Endodermal cell (in vitro differentiated cells): Measurements from ENCODE around the gene MC2R. TPM values are rescaled to one million over a fixed set of nuclear protein-coding genes. Genes with fewer than 3 reads are reported as not detected.
"Not testable (repeated sequence)": the region's sequence is repeated elsewhere in the genome, so short reads cannot be mapped to it uniquely, and the experiment has no call there.

Experiments used
- DNase-seq: peaks from one replicate; pipeline ENCODE4 v3.0.0-alpha.2; 2017
- H3K27ac ChIP-seq: 2 replicates; pipeline ENCODE4 v1.5.1; 2013; ENCODE audit warnings: mild to moderate bottlenecking, low read depth, low read length, moderate library complexity
- H3K27me3 ChIP-seq: 2 replicates; pipeline ENCODE4 v1.6.1; 2013; ENCODE audit warnings: mild to moderate bottlenecking, low read length, moderate library complexity; ENCODE audit not compliant: insufficient read depth, control insufficient read depth, poor library complexity, severe bottlenecking
- H3K36me3 ChIP-seq: 2 replicates; pipeline ENCODE4 v1.7.0; 2013; ENCODE audit warnings: mild to moderate bottlenecking, low read length, moderate library complexity; ENCODE audit not compliant: control insufficient read depth, insufficient read depth
- H3K4me1 ChIP-seq: one replicate; pipeline ENCODE4 v1.7.0; 2013; ENCODE audit warnings: low read length; ENCODE audit not compliant: control insufficient read depth, insufficient read depth
- H3K4me3 ChIP-seq: 2 replicates; pipeline ENCODE4 v1.5.1; 2013; ENCODE audit warnings: mild to moderate bottlenecking, low read length, moderate library complexity
- H3K9ac ChIP-seq: 2 replicates; pipeline ENCODE4 v1.6.1; 2013; ENCODE audit warnings: mild to moderate bottlenecking, low read length, moderate library complexity; ENCODE audit not compliant: poor library complexity, severe bottlenecking; ENCODE audit errors: extremely low read depth
- H3K9me3 ChIP-seq: 2 replicates; pipeline ENCODE4 v1.6.1; 2013; ENCODE audit warnings: mild to moderate bottlenecking, low read length, moderate library complexity; ENCODE audit not compliant: control insufficient read depth
- H3K27ac Mint-ChIP-seq: 2 replicates; pipeline ENCODE4 v1.8.0; 2020; ENCODE audit warnings: mixed read lengths
- H3K27me3 Mint-ChIP-seq: 2 replicates; pipeline ENCODE4 v1.8.0; 2021; ENCODE audit warnings: mild to moderate bottlenecking, mixed read lengths; ENCODE audit not compliant: insufficient read depth
- H3K36me3 Mint-ChIP-seq: 2 replicates; pipeline ENCODE4 v1.8.0; 2020; ENCODE audit warnings: low read depth, mixed read lengths
- H3K4me1 Mint-ChIP-seq: 2 replicates; pipeline ENCODE4 v1.8.0; 2020; ENCODE audit warnings: mixed read lengths
- H3K4me3 Mint-ChIP-seq: 2 replicates; pipeline ENCODE4 v1.8.0; 2020; ENCODE audit warnings: mild to moderate bottlenecking, moderate library complexity, mixed read lengths
- H3K9me3 Mint-ChIP-seq: 2 replicates; pipeline ENCODE4 v1.8.0; 2020; ENCODE audit warnings: mild to moderate bottlenecking, mixed read lengths
- CTCF ChIP-seq: fragments of 200-600 bp; sonication (generic); conservative IDR thresholded peaks from 2 replicates; pipeline ENCODE4 v1.5.0; 2021; ENCODE audit warnings: antibody characterized with exemption, mild to moderate bottlenecking
- WGBS, 2 experiments: methylation state at CpG; one replicate each; pipeline versions ENCODE4 v1.1.5 to v1.1.7; 2013; ENCODE audit warnings: missing lambda C conversion rate in 2 of 2, mixed read lengths in 1 of 2; ENCODE audit not compliant: insufficient coverage in 1 of 2, insufficient read length in 1 of 2; 5-methylcytosine and 5-hydroxymethylcytosine counted together
- total RNA-seq, 2 donors: library from RNA; stranded (reverse); fragmentation: NEBNext Ultra II Directional in 1 of 2; extraction: Animal tissue kit (Norgen Biotek cat#: 25700) in 1 of 2; gene quantifications; 2 replicates in 1 of 2; 3 replicates in 1 of 2; pipeline ENCODE4 v1.2.1, GENCODE V29; 2021

Gene MC2R
- total RNA-seq, 2 donors from 2014 or later: not detected

DNA sequence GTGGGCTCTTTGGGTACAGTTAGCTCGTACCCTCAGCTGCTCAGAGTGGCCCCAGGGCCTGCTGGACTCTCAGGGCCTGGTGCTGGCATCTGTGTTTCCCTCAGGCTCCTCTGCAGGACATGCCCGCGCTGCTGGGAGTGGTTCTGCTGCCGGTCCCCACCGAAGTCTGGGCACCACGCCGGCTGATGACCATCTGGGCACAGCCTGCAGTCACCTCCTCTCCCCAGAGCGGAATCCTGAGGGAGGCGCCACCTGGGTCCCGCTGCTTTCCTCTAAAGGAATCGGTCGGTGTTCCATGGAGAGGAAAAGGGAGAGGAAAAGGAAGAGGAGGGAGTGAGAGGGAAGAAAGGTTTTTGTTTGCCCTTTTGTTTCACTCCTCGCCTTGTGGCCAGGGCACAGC lies 43.6 kb downstream of the MC2R start:
- Mint-ChIP-seq H3K36me3 (no peaks in the 10 kb centered on the region), H3K27me3 (peaks cover 48% of the 10 kb centered on the region), H3K27ac (no peak overlapping the region), H3K4me3 (no peak overlapping the region), H3K4me1 (peaks cover 13% of the 10 kb centered on the region), H3K9me3 (no peaks in the 10 kb centered on the region)
- Histone ChIP-seq H3K9ac (no peak overlapping the region), H3K27me3 (peaks cover 45% of the 10 kb centered on the region), H3K4me3 (no peak overlapping the region), H3K27ac (no peak overlapping the region), H3K36me3 (no peaks in the 10 kb centered on the region), H3K9me3 (no peaks in the 10 kb centered on the region), H3K4me1 (peaks cover 5% of the 10 kb centered on the region)
- no peak for TF ChIP-seq CTCF
- 81 to 85% methylated on average over 5 to 13 of the region's 13 CpGs for WGBS, 2 experiments
- no peak for DNase-seq

GRCh38 chr18:13868501-13869271 lies 46.6 kb downstream of the MC2R start:
- Histone ChIP-seq H3K36me3 (no peaks in the 10 kb centered on the region), H3K9ac (no peak overlapping the region), H3K4me1 (no peaks in the 10 kb centered on the region), H3K27me3 (peaks cover 49% of the 10 kb centered on the region), H3K27ac (no peak overlapping the region), H3K9me3 (no peaks in the 10 kb centered on the region), H3K4me3 (peak overlapping the region; percentile 76)
- no peak overlapping the region for H3K27ac Mint-ChIP-seq
- peak; percentile 73 for DNase-seq
- H3K27me3 Mint-ChIP-seq: peaks cover 56% of the 10 kb centered on the region
- no peaks in the 10 kb centered on the region for H3K9me3 Mint-ChIP-seq
- peaks cover 4% of the 10 kb centered on the region for H3K4me1 Mint-ChIP-seq
- no peak for TF ChIP-seq CTCF
- H3K4me3 Mint-ChIP-seq: peak overlapping the region; percentile 48
- H3K36me3 Mint-ChIP-seq: no peaks in the 10 kb centered on the region
- 12 to 14% methylated on average over 32 to 51 of the region's 51 CpGs for WGBS, 2 experiments

GRCh38 chr18:13862898-13863297 lies 52.4 kb downstream of the MC2R start:
- not testable (repeated sequence) for H3K9me3 Mint-ChIP-seq, DNase-seq, H3K9ac ChIP-seq, H3K27ac Mint-ChIP-seq, H3K9me3 ChIP-seq, H3K4me3 ChIP-seq, H3K4me1 ChIP-seq, H3K4me1 Mint-ChIP-seq, H3K36me3 Mint-ChIP-seq, H3K27ac ChIP-seq, H3K36me3 ChIP-seq, H3K4me3 Mint-ChIP-seq
- H3K27me3 Mint-ChIP-seq: peaks cover 26% of the 10 kb centered on the region
- peaks cover 16% of the 10 kb centered on the region for H3K27me3 ChIP-seq
- 71% methylated on average over 7 of the region's 7 CpGs for WGBS, 2 experiments
